Neural progenitor cell (in vitro differentiated cells): Measurements from ENCODE around the gene ZNF366. TPM values are rescaled to one million over a fixed set of nuclear protein-coding genes. Genes with fewer than 3 reads are reported as not detected.

Source experiments
- DNase-seq: peaks from one replicate; pipeline ENCODE4 v3.0.0-alpha.2; 2016; ENCODE audit warnings: low spot score
- H2AFZ ChIP-seq: fragments of 200-600 bp; sonication (generic); replicated peaks from 2 replicates; pipeline ENCODE4 v1.6.1; 2016; ENCODE audit warnings: antibody characterized with exemption
- H3F3A ChIP-seq: fragments of 200-600 bp; sonication (generic); 2 replicates; pipeline ENCODE4 v1.6.1; 2016; ENCODE audit warnings: antibody characterized with exemption, low read depth
- H3K27ac ChIP-seq: fragments of 200-600 bp; sonication (generic); 2 replicates; pipeline ENCODE4 v1.5.1; 2016; ENCODE audit warnings: mild to moderate bottlenecking
- H3K27me3 ChIP-seq: fragments of 200-600 bp; sonication (generic); 2 replicates; pipeline ENCODE4 v1.6.1; 2016; ENCODE audit warnings: mild to moderate bottlenecking, moderate library complexity
- H3K36me3 ChIP-seq: fragments of 200-600 bp; sonication (generic); 2 replicates; pipeline ENCODE4 v1.5.1; 2016
- H3K4me1 ChIP-seq: fragments of 200-600 bp; sonication (generic); 2 replicates; pipeline ENCODE4 v1.6.1; 2016; ENCODE audit warnings: mixed run types
- H3K4me2 ChIP-seq: fragments of 200-600 bp; sonication (generic); 2 replicates; pipeline ENCODE4 v1.6.1; 2016
- H3K4me3 ChIP-seq: fragments of 200-600 bp; sonication (generic); 2 replicates; pipeline ENCODE4 v1.5.1; 2016
- H3K79me2 ChIP-seq: fragments of 200-600 bp; sonication (generic); 2 replicates; pipeline ENCODE4 v1.6.1; 2016; ENCODE audit warnings: low read depth
- H3K9ac ChIP-seq: fragments of 200-600 bp; sonication (generic); 2 replicates; pipeline ENCODE4 v1.6.1; 2016
- H3K9me3 ChIP-seq: fragments of 200-600 bp; sonication (generic); 2 replicates; pipeline ENCODE4 v1.5.1; 2016; ENCODE audit warnings: low read depth
- H4K20me1 ChIP-seq: fragments of 200-600 bp; sonication (generic); 2 replicates; pipeline ENCODE4 v1.6.1; 2016; ENCODE audit warnings: low read depth
- H3K27ac Mint-ChIP-seq: 3 replicates; pipeline ENCODE4 v1.8.0; 2021; ENCODE audit warnings: mixed read lengths
- H3K27me3 Mint-ChIP-seq: 2 replicates; pipeline ENCODE4 v1.8.0; 2022; ENCODE audit warnings: low read depth, mild to moderate bottlenecking, inconsistent platforms, moderate library complexity, mixed read lengths; ENCODE audit not compliant: insufficient read depth
- H3K36me3 Mint-ChIP-seq: 3 replicates; pipeline ENCODE4 v1.8.0; 2021; ENCODE audit warnings: mixed read lengths
- H3K4me1 Mint-ChIP-seq: 3 replicates; pipeline ENCODE4 v1.8.0; 2021; ENCODE audit warnings: mixed read lengths
- H3K4me3 Mint-ChIP-seq: 3 replicates; pipeline ENCODE4 v1.8.0; 2021; ENCODE audit warnings: mild to moderate bottlenecking, moderate library complexity, mixed read lengths
- H3K9me3 Mint-ChIP-seq: 3 replicates; pipeline ENCODE4 v1.8.0; 2020; ENCODE audit warnings: mixed read lengths
- CTCF ChIP-seq: fragments of 200-600 bp; sonication (generic); IDR thresholded peaks from 2 replicates; pipeline ENCODE4 v1.5.1; 2017; ENCODE audit warnings: antibody characterized with exemption, mild to moderate bottlenecking
- EZH2 ChIP-seq: fragments of 200-600 bp; sonication (generic); IDR thresholded peaks from 2 replicates; pipeline ENCODE4 v1.6.1; 2017; ENCODE audit warnings: antibody characterized with exemption, mild to moderate bottlenecking, moderate library complexity
- EZH2phosphoT487 ChIP-seq: fragments of 200-600 bp; sonication (generic); IDR thresholded peaks from 2 replicates; pipeline ENCODE4 v1.6.1; 2017; ENCODE audit warnings: antibody characterized with exemption
- total RNA-seq: library from RNA; depleted of rRNA; stranded (reverse); fragments of >200 nt; gene quantifications from 2 replicates; pipeline ENCODE4 v1.2.3, GENCODE V29; 2015; ENCODE audit warnings: low replicate concordance

Gene ZNF366
- total RNA-seq, 1 donor from 2014 or later = not detected

DNA sequence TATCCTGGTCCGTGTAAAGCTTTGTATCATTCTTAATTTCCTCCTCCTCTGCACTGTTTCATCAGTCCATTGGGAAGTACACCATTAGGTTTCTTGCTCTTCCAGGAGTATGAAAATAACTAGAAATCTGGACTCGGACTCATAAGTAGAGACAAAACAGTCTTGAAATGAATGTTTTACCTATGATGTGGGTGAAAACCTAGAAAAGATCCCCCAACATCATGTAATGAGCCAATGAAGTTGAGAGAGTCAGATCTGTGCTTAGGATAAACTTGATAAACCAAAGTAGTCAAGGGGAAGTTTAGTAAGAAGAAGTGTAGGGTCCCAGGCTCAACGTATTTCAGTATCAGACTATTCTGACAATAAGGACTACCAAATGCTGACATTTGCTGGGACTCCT lies 25.2 kb downstream of the ZNF366 start:
- Mint-ChIP-seq H3K27me3 (no peaks in the 10 kb centered on the region), H3K27ac (no peak overlapping the region), H3K4me1 (peaks cover 43% of the 10 kb centered on the region), H3K4me3 (no peak overlapping the region), H3K9me3 (peaks cover 2% of the 10 kb centered on the region), H3K36me3 (peaks cover 2% of the 10 kb centered on the region)
- no peak overlapping the region for H2AFZ ChIP-seq
- H3K4me3 ChIP-seq = no peak overlapping the region
- H3K4me2 ChIP-seq = no peak overlapping the region
- peaks cover 9% of the 10 kb centered on the region for H3K4me1 ChIP-seq
- no peak for DNase-seq
- H3K9ac ChIP-seq = no peak overlapping the region
- no peaks in the 10 kb centered on the region for H3F3A ChIP-seq
- H3K36me3 ChIP-seq = no peaks in the 10 kb centered on the region
- no peaks in the 10 kb centered on the region for H3K27me3 ChIP-seq
- TF ChIP-seq EZH2phosphoT487 = no peak
- no peak for TF ChIP-seq CTCF
- no peak for TF ChIP-seq EZH2
- H3K79me2 ChIP-seq = no peaks in the 10 kb centered on the region
- no peaks in the 10 kb centered on the region for H4K20me1 ChIP-seq
- H3K27ac ChIP-seq = no peak overlapping the region
- no peaks in the 10 kb centered on the region for H3K9me3 ChIP-seq

- no peaks in the 10 kb centered on the region for H3K79me2 ChIP-seq
- Mint-ChIP-seq H3K27me3 (peaks cover 2% of the 10 kb centered on the region), H3K9me3 (peaks cover 9% of the 10 kb centered on the region), H3K27ac (peak overlapping the region; percentile 26), H3K4me1 (peaks cover 36% of the 10 kb centered on the region), H3K4me3 (no peak overlapping the region), H3K36me3 (peaks cover 7% of the 10 kb centered on the region)
- no peak for TF ChIP-seq EZH2
- no peak for TF ChIP-seq CTCF
- no peak for TF ChIP-seq EZH2phosphoT487
- no peak overlapping the region for H3K4me2 ChIP-seq
- H3K4me1 ChIP-seq = peaks cover 9% of the 10 kb centered on the region
- H3K9ac ChIP-seq = no peak overlapping the region
- no peak overlapping the region for H3K4me3 ChIP-seq
- no peak for DNase-seq
- H2AFZ ChIP-seq = peak overlapping the region; percentile 51
- H4K20me1 ChIP-seq = no peaks in the 10 kb centered on the region
- no peaks in the 10 kb centered on the region for H3K9me3 ChIP-seq
- H3K36me3 ChIP-seq = no peaks in the 10 kb centered on the region
- no peaks in the 10 kb centered on the region for H3F3A ChIP-seq
- H3K27me3 ChIP-seq = no peaks in the 10 kb centered on the region
- H3K27ac ChIP-seq = no peak overlapping the region
Observed at GRCh38 chr5:72480841-72481240, 26.4 kb downstream of the ZNF366 start.

DNA sequence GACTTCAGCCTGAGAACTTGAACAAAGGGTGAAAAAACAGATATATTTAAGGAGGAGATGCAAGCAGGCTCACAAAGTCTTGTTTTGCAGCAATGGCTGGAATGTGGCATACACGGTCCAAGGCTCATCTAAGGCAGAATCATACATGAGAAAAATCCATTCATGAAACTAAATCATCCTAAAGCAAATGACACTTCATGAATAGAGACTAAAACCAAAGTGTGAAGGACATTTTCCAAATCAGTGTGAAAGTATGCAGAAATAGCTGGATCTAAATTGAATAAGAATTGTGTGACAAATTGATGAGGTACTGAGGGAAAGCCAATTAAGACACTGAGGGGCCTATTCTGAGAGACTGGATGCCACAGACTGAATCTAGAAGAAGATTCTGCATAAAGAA lies 27.3 kb downstream of the ZNF366 start:
- H3K9me3 Mint-ChIP-seq = peaks cover 13% of the 10 kb centered on the region
- Histone ChIP-seq H3K4me1 (peaks cover 1% of the 10 kb centered on the region), H3F3A (no peaks in the 10 kb centered on the region), H3K9me3 (no peaks in the 10 kb centered on the region), H3K36me3 (no peaks in the 10 kb centered on the region), H3K9ac (no peak overlapping the region), H3K79me2 (no peaks in the 10 kb centered on the region), H3K27me3 (no peaks in the 10 kb centered on the region), H2AFZ (no peak overlapping the region), H3K4me3 (no peak overlapping the region), H4K20me1 (no peaks in the 10 kb centered on the region), H3K27ac (no peak overlapping the region), H3K4me2 (no peak overlapping the region)
- no peak for TF ChIP-seq CTCF
- TF ChIP-seq EZH2phosphoT487 = no peak
- no peak for TF ChIP-seq EZH2
- DNase-seq = no peak
- no peak overlapping the region for H3K4me3 Mint-ChIP-seq
- H3K36me3 Mint-ChIP-seq = peaks cover 9% of the 10 kb centered on the region
- peak overlapping the region; percentile 11 for H3K27ac Mint-ChIP-seq
- peaks cover 37% of the 10 kb centered on the region for H3K4me1 Mint-ChIP-seq
- H3K27me3 Mint-ChIP-seq = peaks cover 2% of the 10 kb centered on the region
